Stimulated activated CD4-positive, alpha-beta T cell treated with anti-CD3 and anti-CD28 coated beads, Interleukin-15, amount 100 ng/mL, for 24 hours (primary cell): Measurements from ENCODE around the gene TOX2.
A peak's percentile ranks its signal among the peaks of the same experiment; 100 is the strongest.

Source experiments
- DNase-seq: peaks from one replicate; pipeline ENCODE4 v3.0.0-alpha.2; 2020

TOX2 gene

DNA sequence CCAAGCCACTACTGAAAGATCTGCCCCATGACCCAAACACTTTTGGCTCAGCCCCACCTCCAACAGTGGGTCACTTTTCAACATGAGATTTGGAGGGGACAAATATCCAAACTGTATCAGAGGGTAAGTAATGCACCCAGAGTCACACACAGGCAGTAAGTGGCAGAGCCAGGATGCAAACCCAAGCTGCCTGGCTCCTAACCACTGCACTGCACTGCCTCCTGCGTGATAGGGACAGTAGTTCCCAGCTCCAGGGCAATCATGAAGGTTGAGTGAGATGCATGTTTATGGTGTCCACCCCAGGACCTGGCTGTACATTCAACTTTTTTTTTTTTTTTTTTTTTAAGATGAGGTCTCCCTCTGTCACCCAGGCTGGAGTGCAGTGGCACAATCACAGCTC, 88.2 kb downstream of the TOX2 start:
- DNase-seq = no peak

- DNase-seq = no peak
Measured at GRCh38 chr20:44003609-44004008, 89.0 kb downstream of the TOX2 start.

DNA sequence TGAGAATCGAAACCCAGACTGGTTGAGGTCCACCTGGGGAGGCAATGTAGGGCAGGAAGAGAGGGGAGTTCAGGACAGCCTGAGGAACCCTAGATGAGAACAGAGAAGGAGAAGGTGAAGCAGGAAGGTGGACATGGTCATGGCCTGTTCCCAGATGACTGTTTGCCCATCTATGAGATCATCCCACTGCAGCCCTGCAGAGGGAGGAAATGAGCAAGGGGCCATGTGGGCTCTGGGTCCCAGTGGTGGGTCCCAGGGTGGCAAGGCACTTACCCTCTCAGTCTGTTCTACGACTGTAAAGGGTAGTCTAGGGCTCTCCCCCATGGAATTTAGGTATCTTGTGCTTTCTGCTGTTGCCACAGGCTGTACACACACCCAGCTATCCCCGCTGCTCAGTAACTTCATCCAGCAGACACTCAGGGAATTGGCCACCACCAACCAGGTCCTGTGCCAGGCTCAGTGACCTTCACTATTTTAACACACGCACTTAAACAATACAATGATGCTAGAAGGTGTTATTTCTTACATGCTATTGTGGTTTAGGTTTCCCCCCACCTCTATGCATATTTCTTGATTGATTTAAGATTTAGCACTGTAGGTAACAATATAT, 89.8 kb downstream of the TOX2 start:
- no peak for DNase-seq

GRCh38 chr20:44005661-44006060, 91.0 kb downstream of the TOX2 start:
- no peak for DNase-seq

DNA sequence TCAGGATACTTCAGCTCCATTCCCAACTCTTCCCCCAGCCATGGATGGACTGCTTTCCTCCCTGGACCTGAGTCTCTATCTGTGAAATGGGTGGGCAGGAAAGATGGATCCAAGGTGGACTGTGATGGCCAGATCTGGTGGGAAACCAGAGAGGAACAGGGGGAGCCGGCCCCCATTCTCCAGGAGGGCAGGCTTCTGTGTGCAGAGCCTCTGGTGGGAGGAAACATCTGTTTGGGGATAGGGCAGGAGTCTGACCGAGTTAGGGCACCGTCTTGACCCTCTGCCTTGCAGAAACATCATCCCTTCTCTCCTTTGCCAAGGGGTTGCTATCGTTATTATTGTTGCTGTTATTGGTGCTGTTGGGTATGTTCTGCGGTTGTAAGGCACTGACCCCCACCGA, 91.5 kb downstream of the TOX2 start:
- no peak for DNase-seq

GRCh38 chr20:44006578-44006977, 91.9 kb downstream of the TOX2 start:
- no peak for DNase-seq

- no peak for DNase-seq
Measured at GRCh38 chr20:44008806-44009678, 94.4 kb downstream of the TOX2 start.

DNA sequence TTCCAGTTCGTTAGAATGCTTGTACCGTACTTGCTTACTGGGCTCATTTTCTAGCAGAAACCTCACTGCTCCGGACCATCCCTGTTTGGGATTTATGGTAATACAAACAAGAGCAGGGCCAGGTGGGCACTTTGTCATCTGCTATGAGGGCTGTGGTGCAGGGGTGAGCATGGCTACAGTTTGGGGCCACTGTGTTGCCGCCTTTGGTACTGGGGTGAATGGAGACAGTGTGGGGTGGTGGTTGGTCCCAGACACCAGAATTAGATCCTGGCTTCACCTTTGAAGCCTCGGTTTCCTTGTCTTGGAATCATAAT, 95.0 kb downstream of the TOX2 start:
- DNase-seq = no peak

DNA sequence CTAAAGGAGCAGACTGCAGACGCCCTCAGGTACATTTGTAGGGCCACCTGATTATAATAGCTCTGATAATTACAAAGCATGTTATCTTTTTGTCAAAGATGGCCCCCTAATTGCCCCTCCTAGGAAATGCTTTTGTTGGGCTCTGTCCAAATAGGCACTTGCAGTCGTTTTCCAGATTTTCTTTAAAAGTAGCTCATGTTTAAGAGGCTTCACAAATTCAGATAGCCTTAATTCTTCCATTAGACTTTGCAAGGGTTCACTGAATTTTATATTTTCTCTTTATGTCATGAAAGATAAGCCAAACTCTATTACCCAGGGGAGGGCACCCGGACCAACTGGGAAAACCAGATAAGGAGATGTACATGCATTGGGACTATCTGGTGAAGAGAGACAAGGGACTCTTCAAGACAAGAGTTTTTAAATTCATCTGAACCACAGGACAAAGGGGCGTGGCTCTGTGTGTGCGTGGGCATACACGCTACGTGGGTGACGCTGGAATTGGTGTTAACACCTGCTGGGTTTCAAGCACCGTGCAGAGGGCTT, 95.6 kb downstream of the TOX2 start:
- peak; percentile 26 for DNase-seq

GRCh38 chr20:44011251-44011940, 96.7 kb downstream of the TOX2 start:
- DNase-seq = no peak

GRCh38 chr20:44012466-44013226, 98.0 kb downstream of the TOX2 start:
- no peak for DNase-seq

GRCh38 chr20:44014807-44015732, 100.4 kb downstream of the TOX2 start:
- no peak for DNase-seq

DNA sequence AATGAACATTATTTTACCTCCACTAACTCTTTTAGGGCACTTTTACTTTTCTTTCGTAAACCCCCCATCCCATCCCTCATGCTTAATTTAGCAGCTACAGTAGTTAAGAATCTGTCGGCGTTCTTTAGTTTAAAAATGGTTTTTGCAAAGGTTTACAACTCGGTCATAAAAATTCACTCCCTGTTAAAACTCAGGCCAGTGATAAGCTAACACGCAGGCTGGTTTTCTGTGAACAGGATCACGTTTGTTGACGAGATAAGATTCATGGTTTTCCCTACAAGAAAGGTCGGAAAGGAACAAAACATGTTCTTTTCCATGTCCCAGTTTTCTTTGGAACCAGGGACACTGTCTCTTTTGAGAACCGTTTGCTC, 101.1 kb downstream of the TOX2 start:
- no peak for DNase-seq

DNA sequence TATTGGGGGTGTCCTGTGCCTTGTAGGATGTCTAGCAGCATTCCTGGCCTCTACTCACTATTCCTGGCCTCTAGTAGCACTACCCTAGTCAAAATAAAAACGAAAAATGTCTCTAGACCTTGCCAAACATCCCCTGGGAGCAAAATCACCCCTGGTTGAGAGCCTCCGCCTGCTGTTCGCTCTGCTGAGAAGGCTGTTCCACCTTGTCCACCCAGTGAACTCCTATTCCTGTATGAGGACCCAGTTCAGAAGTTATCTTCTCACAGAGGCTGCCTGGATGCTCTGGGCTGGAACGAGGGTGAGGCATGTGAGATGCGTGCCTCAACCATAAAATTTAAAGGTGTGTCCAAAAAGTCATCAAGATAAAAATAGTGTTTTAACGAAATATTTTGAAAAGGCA, 101.9 kb downstream of the TOX2 start:
- DNase-seq = no peak

DNA sequence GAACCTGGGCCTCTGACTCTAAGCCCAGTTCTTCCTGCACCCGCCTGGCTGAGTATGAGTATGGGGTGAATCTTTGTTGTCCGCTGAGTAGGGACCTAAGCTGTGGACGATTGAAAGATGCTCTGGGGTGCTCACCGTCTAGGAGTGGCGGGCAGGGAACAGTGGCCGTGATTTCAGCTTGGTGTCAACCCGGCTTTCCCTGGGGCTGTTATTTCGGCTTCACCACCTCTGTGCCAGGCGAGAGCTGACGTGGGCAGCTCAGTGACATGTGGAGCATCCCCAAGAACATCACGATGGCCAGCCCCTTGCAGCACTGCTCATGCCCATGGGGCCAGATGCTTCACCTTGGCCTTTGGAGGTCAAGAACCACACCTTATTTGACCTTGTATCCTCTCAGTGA, 102.6 kb downstream of the TOX2 start:
- no peak for DNase-seq

- DNase-seq = no peak
Measured at GRCh38 chr20:44017905-44018258, 103.2 kb downstream of the TOX2 start.

DNA sequence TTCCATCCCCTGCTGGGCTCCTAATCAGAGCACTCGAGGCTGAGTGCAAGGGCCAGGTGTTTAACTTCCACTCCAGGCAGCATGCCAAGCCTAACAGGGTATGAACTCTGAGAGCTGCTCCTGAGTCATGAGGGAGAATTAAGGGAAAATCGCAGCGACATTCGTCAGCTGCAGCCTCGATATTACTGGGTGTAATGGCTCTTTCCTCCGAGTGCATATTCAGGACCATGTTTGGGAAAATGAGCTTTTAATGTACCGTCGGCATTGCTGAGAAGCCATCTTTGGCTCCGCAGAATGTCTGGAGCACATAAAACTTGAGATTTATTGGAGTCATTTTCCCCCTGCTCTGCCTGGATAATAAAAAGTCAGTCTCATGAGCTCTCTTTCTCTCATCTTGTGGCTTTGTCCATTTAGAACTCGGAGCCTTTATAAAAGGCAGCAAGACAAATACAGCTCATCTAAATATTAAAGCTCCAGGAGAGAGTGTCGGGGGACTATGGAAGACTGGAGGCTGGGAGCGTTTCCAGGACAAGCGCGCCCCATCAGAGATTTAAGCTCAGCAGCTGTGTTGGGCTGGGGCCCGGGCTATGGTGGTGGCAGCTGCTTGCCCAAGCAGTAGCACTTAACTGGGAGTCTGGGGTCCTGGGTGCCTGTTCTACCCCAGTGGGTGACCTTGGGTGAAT, 103.7 kb downstream of the TOX2 start:
- DNase-seq = no peak

- DNase-seq = no peak
Measured at GRCh38 chr20:44018942-44019637, 104.4 kb downstream of the TOX2 start.

- DNase-seq = peak; percentile 45
Measured at GRCh38 chr20:44019638-44020335, 105.1 kb downstream of the TOX2 start.
